Ureter (tissue), 1 donor: ENCODE results near the gene FDPS. TPM values are rescaled to one million over a fixed set of nuclear protein-coding genes. Genes with fewer than 3 reads are reported as not detected.
"Not testable (repeated sequence)": the region's sequence is repeated elsewhere in the genome, so short reads cannot be mapped to it uniquely, and the experiment has no call there.

Experiments
- DNase-seq: peaks from one replicate; pipeline ENCODE4 v3.0.0-alpha.2; 2020; ENCODE audit warnings: low spot score
- total RNA-seq: library from RNA; stranded (reverse); gene quantifications from one replicate; pipeline ENCODE4 v1.2.4, GENCODE V29; 2023
- donor health status: DM: yes; HTN: yes; CAD: no.

Gene FDPS
- total RNA-seq, 1 donor from 2014 or later, result 124 TPM

DNA sequence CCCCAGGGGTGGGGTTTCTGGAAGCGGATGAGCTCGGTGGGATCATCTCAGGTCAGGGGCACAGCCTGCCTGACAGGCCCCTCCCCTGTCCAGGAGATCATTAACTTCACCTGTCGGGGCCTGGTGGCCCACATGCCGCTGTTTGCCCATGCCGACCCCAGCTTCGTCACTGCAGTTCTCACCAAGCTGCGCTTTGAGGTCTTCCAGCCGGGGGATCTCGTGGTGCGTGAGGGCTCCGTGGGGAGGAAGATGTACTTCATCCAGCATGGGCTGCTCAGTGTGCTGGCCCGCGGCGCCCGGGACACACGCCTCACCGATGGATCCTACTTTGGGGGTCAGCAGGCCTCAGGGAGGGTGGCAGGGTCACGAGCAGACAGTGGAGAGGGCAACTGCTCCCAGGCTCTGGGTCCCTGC is 23.0 kb upstream of the FDPS start:
- no peak for DNase-seq

DNA sequence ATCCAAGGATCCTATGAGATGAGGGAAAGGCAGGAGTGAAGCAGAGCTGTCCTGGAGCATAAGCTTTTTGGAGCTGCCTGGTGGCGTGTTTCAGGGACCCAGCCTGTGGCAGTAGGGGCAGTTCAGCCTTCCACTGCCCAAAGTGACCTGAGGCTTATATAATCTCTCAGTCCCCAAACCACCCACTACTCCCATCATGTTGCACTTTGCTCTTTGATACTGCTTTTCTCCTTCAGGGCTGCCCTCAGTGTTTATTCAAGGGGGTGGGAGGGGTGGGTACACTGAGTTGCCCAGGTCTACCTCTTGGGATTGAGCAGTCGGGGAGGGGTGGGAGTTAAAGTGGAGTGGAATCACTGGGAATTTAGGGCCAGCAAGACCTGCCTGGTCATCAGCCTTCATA is 22.1 kb upstream of the FDPS start:
- no peak for DNase-seq

DNA sequence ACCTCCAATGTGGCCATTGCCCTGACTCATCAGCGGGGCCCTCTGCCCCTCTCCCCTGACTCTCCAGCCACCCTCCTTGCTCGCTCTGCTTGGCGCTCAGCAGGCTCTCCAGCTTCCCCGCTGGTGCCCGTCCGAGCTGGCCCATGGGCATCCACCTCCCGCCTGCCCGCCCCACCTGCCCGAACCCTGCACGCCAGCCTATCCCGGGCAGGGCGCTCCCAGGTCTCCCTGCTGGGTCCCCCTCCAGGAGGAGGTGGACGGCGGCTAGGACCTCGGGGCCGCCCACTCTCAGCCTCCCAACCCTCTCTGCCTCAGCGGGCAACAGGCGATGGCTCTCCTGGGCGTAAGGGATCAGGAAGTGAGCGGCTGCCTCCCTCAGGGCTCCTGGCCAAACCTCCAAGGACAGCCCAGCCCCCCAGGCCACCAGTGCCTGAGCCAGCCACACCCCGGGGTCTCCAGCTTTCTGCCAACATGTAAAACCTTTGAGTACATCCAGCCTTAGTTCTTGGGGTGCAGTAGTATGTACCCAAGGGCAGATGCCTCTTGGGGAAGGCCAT is 20.6 kb upstream of the FDPS start:
- no peak for DNase-seq

DNA sequence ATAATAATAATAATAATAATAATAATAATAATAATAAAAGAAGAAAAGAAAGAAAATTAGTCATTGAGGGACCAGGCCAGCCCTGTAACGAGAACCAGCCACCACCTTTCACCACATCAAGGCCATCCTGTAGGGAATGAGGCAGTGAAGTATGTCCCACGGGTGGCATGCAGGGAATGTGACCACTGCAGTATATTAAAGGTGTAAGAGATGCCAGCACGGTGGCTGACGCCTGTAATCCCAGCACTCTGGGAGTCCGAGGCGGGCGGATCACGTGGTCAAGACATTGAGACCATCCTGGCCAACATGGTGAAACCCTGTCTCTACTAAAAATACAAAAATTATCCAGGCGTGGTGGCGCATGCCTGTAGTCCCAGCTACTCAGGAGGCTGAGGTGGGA is 17.7 kb upstream of the FDPS start:
- not testable (repeated sequence) for DNase-seq

DNA sequence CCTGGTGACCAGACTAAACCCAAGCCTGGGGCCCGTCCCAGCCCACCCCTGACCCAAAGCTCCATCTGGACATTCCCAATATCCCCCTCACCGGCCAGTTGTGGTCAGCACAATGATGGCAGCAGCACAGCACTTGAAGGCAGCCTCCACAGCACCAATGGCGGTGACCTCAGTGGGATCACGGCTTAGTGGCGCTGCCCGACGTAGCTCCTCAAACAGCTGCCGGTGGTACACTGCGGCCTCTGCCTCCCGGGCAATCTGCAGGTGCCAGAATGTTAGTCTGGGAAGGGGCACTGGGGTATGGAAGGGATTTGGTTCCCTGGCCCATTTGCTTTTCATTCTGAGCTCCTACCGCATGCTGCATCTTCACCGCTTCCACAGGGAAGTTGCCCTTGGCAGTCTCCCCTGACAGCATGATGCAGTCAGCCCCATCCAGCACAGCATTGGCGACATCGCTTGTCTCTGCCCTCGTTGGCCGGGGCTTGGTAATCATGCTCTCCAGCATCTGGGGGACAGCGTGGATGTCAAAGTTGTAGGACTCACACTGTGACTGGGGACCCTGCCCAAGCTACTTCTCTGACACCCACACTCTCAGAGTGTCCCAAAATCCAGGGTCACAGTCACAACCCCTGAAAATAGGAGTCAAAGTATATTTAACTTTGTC is 15.4 kb upstream of the FDPS start:
- DNase-seq, result no peak

DNA sequence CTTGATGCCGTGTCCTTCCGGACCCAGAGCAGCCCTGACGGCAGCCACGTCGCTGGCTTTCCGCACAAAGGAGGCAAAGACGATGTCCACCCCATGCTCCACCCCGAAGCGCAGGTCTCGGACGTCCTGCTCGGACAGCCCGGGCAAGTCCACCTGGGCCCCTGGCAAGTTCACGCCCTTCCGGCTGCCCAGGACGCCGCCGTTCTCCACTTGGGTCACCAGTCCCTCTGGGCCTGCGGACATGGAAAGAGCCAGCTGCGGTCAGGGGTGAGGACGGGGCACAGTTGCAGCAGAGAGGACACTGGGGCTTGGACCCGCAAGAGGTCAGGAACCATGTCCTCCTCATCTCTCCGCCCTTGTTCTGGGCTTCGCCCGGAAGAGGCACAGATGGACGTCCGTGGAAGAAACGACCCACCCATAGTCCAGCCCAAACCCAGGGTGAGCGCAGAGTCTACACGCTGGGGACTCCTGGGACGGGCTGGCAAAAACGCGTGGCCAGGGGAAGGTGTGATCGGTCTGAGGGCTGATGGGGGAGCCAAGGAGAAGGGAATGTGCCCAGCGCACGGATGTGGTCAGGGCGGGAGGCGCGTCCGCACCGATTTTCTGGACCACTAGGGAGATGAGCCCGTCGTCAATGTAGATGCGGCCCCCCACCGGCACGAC is 14.0 kb upstream of the FDPS start:
- DNase-seq, result no peak

DNA sequence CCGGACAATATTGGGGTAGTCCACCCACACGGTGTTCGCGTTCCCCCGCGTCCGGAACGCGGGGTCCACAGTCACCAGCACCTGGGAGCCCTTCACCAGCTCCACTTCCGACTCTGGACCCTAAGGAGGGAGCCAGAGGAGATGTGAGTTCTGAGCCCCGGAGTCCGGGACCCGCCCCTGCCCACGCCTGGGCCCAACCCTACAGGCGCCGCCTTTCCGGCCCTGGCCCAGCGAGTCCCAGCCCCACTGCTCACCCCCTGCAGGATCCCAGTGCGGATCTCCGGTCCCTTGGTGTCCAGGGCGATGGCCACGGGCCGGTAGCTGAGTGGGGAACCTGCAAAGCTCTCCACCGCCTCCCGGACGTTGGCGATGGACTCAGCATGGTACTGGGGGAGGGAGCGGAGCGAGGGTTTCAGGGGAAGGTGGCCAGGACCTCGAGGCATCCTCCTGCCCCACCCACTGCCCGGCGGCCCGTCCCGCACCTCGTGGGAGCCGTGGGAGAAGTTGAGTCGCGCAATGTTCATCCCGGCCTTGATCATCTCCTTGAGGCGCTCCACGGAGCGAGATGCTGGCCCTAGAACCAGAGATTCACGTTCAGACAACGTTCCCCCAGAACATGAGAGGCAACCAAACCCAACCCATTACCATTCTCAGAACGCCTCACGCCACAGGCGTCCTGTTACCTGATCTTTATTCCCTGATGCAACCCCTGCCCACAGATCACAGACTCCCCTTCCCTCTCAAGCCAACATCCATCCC is 13.3 kb upstream of the FDPS start:
- DNase-seq, result no peak

DNA sequence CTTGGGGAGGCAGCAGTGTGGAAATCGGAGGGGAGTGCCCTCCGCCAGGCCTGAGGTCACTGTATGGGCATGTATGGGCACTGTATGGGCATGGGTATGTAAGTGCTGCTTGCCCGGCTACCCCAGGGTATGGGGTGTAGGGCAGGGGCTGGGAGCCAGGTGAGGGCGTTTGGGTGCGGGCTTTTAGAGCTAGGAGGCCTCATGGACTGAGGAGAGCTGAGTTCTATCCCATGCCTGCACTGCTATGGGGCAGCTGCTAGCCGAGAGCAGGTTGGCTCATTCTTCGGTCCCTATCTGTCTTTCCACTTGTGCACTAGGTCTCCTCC is 12.8 kb upstream of the FDPS start:
- no peak for DNase-seq

DNA sequence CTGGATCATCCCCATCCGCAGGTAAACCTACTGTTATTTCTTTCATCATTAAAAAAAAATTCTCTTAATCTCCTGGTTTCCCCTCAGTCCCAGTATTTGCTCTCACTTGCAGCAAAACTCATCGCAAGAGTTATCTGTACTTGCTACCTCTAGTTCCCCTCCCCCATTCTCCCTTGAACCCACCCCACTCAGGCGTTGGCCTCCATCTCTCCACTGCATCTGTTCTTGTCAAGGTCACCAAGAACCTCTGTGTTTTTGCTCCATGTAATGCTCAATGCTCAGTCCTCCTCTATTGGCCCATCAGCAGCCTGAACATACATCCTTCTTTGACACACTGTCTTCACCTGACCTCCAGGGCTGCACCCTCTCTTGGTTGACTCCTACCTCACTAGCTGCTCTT is 12.0 kb upstream of the FDPS start:
- DNase-seq, result no peak

DNA sequence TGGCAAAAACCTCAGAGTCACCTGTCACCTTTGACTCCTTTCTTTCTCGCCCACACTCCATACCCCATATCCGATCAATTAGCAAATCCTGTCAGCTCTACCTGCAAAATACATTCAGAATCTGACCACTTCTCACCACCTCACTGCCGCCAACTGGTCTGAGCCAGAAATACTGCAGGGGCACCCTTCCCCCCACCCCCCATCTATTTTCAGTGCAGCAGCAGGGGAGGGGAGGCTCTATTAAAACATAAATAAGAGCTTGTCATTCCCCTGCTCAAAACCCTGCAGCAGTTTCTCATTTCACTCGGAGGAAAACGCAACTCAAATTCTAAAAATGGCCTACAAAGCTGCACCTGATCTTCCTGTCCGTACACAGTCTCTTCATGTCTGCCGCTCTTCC is 11.3 kb upstream of the FDPS start:
- DNase-seq, result no peak

DNA sequence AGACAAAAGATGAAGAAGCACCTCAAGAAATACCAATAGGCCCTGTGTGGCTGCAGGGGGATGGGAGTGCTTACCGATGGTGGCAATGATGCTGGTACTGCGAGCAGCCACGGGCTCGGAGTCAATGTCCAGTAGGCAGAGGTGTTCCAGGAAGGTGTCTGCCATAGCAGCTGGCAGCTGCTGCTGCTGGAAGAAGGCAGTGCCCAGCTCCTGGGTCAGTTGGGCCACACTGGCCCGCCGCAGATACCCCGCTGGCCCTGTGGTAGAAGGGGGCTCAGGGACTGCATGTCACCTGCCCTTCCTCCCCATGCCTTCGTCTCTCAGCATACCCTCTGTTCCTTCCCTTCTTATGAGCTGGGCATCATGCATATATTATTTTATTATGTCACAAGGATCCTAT is 8.6 kb upstream of the FDPS start:
- DNase-seq, result no peak

DNA sequence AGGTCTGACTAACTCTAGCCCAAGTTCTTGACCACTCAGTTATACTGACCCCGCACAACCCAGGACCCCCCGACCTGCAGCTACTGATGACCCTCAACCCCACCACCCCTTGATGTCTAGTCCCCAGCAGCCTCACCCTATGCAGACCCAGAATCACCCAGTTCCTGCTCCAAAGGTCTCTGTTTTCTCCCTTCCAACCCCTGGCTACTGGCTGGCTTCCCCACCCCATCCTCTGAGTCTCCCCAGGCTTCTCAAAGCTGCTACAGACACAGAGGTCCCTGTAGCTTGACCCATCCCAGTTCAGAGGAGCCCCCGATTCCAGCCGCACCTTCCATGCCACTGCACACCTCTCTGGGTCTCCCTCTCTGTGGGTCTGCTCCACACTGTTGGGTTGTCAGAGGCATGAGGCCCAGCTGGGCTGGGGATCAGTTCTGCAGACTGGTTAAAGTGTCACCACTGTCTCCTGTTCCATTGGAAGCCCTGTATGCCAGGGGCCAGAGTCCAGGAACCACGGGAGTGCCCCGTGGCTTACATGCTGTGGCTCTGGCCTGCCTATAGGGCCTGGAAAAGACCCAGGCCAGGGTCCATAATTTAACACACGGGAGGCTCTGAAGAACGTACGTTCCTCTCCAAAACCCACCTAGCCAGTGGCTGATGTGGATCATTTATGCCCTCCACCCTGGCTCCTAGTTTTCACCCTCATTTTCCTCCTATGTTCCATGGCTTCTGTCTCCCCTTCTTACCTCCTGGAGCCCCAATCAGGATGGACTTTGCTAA is 7.9 kb upstream of the FDPS start:
- no peak for DNase-seq

DNA sequence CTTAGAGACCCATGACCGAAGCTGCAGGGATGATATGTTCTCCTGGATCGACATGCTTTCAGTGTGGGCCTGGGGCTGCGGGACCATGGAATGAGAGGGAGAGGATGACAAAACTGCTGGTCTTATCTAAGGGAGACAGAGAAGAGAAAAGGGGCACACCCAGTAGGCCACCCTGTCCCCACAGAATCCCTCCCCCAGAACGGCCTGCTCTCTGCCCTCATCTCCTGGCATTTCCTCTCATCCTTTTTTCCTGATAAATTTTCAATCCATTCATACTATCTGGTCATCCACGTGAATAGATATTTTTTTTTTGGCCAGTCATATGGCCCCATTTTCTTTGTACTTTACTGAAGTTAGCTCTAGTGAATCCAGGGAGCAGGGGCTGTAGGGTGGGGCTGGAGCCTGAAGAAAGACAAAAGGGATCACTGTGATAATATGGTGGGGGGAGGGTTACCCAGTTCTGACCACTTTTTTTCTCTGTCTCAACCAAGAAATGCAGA is 7.3 kb upstream of the FDPS start, which contains the start of gene PKLR:
Gene PKLR, minus strand, starts transcription at position 97 of the 500 bp plus-strand sequence. Its CDS starts 43 bp downstream, at position 54.
- no peak for DNase-seq

DNA sequence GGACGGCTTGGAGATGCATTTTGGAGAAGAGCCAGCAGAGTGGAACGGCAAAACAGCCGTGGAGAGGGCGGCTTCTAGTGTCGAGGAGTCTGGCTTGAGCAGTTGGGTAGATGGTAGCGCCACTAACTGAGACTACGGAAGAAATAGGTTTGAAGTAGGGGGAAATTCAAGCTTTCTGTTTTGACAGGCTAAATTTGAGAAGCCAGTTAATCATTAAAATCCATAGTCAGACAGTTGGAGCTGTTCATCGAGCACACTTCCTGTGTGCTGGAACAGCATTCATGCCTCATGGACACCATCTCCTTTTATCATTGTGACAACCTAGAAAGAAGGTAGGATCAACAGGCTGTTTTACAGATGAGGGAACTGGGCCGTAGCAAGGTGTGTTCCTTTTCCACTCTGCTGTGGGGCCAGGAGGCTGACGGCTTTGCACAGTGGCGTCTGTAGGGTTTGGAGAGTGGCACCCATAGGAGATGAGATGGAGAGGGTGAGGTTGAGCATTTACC is 4.1 kb upstream of the FDPS start:
- no peak for DNase-seq

DNA sequence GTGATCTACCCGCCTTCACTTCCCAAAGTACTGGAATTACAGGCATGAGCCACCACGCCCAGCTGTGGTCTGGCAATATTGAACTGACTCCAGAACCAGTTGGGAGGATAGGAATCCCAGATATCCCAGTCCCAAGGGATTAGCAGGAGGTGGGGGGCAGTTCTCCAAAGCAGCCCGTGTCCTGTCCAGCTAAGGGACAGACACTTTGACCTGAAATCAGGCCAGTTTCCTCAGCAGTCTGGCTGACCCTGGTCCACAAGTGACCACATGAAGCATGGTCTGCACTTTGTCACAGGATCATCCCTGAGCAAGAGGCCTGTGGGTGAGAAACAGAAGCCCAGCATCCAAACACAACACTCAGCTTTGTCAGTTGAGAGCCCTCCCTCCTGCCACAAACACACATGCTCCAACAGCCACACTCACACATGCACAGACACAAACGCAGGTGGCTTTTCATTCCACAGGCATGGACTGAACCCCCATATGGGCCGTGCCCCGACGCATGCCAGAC is 2.7 kb upstream of the FDPS start:
- DNase-seq, result no peak

DNA sequence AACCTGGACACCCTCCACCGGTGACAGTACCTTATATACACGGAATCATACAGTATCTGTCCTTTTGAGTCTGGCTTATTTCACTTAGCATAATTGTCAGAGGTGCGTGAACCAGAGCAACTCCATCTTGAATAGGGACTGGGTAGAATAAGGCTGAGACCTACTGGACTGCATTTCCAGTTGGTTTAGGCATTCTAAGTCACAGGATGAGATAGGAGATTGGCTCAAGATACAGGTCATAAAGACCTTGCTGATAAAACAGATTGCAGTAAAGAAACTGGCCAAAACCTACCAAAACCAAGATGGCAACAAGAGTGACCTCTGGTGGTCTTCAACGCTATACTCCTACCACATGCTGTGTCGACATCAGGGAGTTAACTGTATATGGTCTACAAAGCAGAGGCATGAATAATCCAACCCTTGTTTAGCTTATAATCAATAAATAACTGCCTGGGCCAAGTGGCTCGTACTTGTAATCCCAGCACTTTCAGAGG is 1.4 kb upstream of the FDPS start:
- no peak for DNase-seq

DNA sequence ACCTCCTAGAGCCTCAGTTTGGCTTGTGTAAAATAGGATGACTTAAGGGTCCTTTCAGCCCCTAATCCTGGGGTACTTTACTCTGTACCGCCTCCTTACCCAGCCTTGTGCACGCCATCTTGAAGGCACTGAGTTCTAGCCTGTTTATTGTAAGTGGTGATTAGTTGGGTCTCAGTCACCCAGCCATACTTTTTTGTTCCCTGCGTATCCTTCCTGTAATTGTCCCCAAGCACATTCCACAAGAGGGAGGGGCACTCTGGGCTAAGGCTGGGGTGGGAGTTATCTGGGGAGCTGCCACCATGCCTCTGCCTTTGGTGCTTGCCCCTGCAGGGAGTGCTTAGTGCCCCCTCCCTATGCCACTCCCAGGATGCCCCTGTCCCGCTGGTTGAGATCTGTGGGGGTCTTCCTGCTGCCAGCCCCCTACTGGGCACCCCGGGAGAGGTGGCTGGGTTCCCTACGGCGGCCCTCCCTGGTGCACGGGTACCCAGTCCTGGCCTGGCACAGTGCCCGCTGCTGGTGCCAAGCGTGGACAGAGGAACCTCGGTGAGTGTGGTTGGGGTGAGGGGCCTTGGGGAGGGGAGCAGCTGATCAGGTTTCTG is 856 bp downstream of the FDPS start:
- no peak for DNase-seq

DNA sequence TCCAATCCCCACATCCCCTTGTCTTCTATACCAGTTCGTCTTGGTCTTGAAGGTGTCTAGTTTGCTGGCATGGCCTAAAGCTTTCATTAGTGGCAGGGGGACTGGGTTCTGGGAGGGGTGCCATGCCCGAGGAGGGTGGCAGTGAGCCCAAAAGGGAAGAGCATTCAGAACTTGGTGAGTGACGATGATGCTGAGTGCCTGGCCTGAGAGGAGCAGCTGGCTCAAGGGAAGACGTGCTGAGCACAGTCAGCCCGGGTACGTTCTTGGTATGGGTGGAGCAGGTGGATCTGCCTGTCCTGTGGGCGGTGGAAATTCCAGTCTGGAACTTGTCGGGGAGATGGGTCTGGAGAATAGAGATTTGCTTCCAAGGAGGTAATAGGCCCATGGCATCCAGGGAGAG is 4.6 kb downstream of the FDPS start:
- DNase-seq, result no peak

DNA sequence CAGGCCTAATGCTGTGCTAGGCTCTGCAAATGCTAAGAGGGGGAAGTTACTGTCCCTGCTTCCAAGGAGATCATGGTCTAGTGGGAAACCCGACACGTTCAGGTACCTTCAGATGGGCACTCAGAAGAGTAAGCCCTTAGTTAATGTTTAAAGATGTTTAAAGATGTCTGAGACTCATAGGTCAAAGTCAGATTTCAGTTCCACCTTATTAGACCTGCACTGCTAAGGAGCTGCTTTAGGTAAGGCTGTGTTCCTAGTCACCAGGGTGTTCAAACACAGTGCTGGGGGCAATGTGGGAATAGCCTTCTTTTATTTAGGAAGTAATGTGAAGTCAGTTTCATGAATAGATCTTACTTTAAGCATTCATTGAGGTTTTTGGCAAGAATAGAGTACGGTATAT is 8.3 kb downstream of the FDPS start:
- DNase-seq, result no peak

DNA sequence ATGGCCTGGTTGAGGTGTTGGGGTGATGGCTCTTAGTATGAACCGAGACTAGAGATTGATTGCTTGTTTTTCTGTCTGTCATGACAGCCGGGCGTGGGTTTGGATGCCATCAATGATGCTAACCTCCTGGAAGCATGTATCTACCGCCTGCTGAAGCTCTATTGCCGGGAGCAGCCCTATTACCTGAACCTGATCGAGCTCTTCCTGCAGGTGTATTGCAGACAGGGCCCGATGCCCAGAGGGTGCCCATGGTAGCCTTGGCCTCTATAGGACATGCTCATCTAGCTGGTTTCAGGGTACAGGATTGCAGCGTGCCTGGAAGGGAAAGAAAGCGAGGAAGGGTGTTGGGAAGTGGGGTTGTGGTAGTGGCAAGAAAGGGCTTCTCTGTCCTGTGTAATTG is 9.4 kb downstream of the FDPS start:
- no peak for DNase-seq

DNA sequence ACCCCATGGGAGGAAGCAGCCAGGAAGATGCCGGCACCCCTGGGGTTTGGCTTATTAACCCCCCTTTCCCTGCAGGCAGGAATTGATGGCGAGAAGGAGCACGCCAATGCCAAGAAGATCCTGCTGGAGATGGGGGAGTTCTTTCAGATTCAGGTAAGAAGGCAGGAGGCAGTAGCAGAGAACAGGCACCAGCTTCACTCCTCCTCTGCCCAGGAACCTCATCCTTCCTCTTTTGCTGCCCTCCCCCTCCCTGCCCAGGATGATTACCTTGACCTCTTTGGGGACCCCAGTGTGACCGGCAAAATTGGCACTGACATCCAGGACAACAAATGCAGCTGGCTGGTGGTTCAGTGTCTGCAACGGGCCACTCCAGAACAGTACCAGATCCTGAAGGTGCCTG is 10.9 kb downstream of the FDPS start:
- DNase-seq, result no peak
